Eye (tissue), 1 donor: ENCODE results near the gene STX8.
"Not testable (repeated sequence)": the region's sequence is repeated elsewhere in the genome, so short reads cannot be mapped to it uniquely, and the experiment has no call there.

Experiments used
- DNase-seq: peaks from one replicate; pipeline ENCODE4 v3.0.0-alpha.2; 2015

STX8 gene

GRCh38 chr17:9488556-9488955 lies 87.1 kb downstream of the STX8 start:
- no peak for DNase-seq

GRCh38 chr17:9487406-9487805 lies 88.2 kb downstream of the STX8 start:
- no peak for DNase-seq

- no peak for DNase-seq
Observed at GRCh38 chr17:9484789-9485188, 90.8 kb downstream of the STX8 start.

- no peak for DNase-seq
Observed at GRCh38 chr17:9479964-9480363, 95.7 kb downstream of the STX8 start.

DNA sequence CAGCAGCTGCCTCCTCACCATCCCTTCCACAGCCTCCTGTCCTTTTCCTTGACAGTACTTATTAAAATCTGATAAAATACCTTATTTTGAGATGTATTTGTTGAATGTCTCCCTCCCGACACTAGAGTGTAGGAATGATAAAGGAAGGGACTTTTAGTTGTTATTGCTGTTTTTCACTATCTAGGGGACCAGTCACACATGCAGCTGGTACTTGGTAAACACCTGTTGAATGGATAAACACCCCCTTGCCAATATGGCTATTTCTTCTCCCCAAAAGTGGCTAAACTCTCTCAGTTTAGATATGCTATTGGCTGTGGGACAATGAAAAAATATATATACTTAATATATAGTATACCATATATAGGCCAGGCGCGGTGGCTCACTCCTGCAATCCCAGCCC lies 96.7 kb downstream of the STX8 start:
- DNase-seq: no peak

DNA sequence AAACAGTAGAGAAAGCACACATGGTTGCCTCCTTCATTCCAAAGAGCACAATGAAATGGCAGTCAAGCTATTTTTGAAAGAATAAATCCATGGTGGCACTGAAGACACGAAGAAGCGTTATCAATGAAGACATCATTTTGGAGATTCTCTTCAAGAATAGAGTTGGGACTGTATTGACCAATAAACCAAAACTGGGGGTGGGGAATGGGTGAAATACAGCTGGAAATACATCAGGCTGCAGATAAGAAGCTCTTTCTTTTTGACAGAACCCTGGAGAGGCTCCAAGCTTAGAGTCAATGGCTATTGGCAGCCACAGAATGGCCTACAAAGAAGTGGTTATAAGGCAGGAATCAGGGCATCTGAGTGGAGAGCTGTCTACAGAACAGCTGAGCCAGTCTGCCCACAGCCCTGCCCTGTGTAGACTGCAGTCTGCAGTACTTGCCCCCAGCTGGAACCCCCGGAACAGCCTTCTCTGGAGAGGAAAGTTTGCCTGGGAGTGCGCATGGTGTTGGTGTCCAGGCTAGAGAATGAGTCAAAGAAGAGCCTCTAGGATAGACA lies 100.4 kb downstream of the STX8 start:
- no peak for DNase-seq

- DNase-seq: no peak
Observed at GRCh38 chr17:9473711-9474110, 101.9 kb downstream of the STX8 start.

DNA sequence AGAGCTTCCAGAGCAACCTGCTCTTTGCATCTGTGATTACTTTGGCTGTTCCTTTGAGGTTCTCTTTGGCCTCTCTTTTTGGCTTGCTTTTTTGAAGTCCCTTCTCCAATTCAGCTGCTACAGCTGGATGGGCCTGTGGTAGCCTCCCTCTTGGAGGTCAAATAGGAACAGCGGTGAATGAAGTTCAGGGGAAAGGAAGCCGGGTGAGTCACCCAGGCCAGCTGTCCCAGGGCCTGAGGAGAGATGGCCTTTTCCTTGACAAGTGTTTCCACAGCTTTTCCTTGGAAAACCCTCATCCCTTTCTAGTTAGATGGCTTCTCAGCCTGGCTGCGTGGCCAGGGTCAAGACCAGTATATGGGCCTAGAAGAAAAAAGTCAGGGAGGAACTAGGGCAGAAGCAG lies 103.1 kb downstream of the STX8 start:
- DNase-seq: no peak

- no peak for DNase-seq
Observed at GRCh38 chr17:9472094-9472493, 103.5 kb downstream of the STX8 start.

- DNase-seq: no peak
Observed at GRCh38 chr17:9470171-9470570, 105.4 kb downstream of the STX8 start.

- no peak for DNase-seq
Observed at GRCh38 chr17:9468937-9469336, 106.7 kb downstream of the STX8 start.

GRCh38 chr17:9468532-9468931 lies 107.1 kb downstream of the STX8 start:
- DNase-seq: no peak

DNA sequence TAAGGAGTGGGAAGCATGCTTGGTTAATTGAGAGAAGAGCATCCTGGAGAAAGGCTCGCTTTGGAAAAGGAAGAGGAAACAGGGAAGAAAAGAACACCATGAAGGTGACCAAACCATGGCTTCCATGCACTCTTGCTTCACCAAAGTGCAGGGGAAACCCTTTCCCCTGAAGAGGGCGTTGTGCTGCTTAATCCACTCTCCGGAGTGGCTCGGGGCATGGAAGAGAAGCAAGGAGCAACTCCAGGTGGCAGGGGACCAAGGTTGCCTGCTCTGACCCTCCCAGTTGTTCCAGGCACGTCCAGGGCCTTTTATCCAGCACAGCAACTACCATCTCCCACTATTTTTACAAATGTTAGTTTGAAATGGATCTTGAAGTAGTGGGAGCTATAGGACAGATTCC lies 108.1 kb downstream of the STX8 start:
- DNase-seq: no peak

GRCh38 chr17:9465210-9465921 lies 110.3 kb downstream of the STX8 start:
- peak; percentile 58 for DNase-seq

DNA sequence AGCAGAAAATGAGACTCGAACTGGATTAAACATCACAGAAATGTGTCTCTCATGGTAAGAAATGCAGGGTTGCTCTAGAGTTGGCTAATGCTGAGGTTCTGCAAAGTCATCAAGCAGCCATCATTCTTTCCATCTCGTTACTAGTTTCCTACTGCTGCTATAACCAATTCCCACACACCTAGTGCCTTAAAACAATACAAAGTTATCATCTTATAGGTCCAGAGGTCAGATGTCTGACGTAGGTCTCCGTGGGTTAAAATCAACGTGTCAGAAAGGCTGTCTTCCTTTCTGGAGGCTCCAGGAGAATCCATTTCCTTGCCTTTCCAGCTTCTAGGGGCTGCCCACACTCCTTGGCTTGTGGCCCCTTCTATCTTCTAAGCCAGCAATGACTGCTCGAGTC lies 118.6 kb downstream of the STX8 start:
- no peak for DNase-seq

DNA sequence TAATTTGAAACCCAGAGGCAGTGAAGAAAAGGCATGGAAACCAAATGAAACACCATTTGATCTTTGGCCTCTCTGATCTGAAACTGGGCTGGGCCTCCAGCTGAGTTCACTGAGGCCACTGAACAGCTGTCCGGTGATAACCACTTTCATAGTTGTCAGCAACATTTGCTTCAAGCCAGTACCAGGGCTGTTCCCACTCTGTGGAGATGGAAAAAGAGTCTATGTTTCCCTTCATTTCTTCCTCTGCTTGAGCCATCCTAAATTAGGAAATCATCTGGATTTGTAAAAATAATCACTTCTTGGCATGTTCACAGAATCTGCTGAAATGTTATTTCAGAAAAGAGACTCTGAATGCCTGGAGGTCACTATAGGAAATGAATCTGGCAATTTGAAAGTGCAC lies 119.3 kb downstream of the STX8 start:
- DNase-seq: no peak

DNA sequence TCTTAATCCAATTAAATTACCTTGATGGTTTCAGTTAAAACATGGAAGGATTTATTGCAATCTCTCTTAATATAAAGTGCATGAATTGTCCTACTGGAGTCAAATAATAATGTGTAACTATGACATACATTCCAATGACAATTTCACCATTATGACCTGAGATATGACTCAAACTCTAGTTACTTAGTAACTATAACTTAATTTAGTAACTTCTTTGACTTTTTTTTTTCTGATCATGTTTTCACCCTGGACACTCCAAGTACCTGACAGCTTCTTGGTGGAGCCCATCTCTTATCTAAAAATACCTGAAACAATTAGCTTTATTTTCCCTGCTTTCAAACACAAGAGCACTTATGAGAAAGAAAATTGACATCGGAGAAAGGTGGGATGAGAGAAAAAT lies 123.7 kb downstream of the STX8 start:
- DNase-seq: no peak

- DNase-seq: not testable (repeated sequence)
Observed at GRCh38 chr17:9447298-9447697, 128.3 kb downstream of the STX8 start.

DNA sequence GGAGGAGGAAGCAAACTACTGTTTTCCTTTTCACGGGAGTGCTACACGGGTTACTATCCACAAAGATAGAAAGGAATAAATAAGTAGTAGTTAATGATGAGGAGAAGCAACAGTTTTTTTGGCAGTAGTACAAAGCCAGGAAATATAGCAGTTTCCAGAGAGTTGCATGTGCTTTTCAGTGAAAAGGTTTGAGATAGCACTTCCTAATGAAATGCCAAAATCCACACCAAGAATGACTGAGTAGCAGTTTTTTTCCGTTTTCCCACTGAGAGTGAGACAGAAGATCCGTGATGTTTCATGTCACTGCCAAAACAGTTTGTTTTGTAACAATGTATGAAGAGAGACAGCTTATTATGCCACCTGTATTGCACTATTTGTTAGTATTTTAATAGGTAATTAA lies 129.1 kb downstream of the STX8 start:
- DNase-seq: no peak

DNA sequence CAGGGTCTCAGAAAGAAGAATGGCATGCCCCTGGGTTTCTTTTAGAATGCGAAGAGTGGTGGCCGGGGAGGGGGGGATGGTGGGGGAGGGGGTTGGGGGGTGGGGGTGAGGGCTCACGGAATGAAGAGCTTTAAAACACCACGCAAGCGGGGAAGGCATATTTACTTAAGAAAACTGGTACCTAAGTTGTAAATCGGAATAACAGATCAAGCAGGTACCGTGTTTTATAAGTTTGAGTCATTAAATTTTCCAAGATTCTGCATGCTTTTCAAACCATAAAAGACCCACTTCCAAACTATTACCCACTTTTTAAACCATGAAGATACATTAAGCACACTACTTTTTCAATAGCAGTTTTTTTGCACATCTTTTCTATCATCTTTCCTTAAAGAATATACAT lies 130.2 kb downstream of the STX8 start:
- no peak for DNase-seq

- no peak for DNase-seq
Observed at GRCh38 chr17:9444687-9445086, 130.9 kb downstream of the STX8 start.

DNA sequence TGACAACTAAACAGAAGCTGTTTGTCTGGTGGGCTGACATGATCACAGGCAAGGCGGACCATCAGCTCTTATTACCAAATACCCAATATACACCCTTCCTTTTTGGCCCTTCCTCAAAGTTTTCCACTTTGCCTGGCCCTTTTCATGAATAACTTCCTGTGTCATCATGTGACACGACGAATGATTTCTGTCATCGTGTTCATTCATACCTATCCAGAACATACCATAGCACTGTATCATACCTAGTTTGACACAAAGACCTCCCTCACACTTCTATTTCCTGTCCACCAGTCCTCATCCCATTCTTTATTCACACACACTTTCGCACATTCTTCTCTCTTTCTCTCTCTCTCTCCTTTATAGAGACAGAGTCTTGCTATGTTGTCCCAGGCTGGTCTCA lies 131.8 kb downstream of the STX8 start:
- DNase-seq: no peak

- no peak for DNase-seq
Observed at GRCh38 chr17:9439851-9440250, 135.8 kb downstream of the STX8 start.

DNA sequence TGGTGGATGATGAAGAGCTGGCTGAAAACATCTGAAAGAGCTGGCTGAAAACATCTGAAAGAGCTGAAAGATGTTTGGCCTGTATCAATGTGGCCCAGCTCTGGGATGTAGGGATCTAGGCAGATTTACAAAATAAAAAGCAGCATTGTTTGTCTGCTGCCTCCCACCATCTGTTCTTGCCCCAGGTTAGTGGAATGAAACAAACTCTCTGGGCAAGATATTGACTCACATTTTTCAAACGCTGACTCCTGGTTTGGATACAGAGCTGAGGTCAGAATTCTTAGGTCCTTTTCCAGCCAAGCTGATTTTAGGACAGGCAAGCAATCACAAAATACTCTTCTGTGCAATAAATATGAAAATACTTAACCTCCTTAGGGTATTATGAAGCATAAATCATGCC lies 139.0 kb downstream of the STX8 start:
- DNase-seq: no peak

GRCh38 chr17:9435165-9435564 lies 140.5 kb downstream of the STX8 start:
- DNase-seq: no peak
